CD4-positive, alpha-beta T cell treated with Interleukin-6 for 4 hours (primary cell): ENCODE measurements around the gene ZDHHC9.
A peak's percentile ranks its signal among the peaks of the same experiment; 100 is the strongest.

Source experiments
- DNase-seq: peaks from one replicate; pipeline ENCODE4 v3.0.0-alpha.2; 2020; ENCODE audit warnings: mixed read lengths

The ZDHHC9 gene

GRCh38 chrX:129761596-129761995 is 82.1 kb downstream of the ZDHHC9 start:
- no peak for DNase-seq

GRCh38 chrX:129760981-129761380 is 82.7 kb downstream of the ZDHHC9 start:
- DNase-seq, result no peak

- DNase-seq, result no peak
Measured at GRCh38 chrX:129760155-129760554, 83.5 kb downstream of the ZDHHC9 start.

- peak; percentile 69 for DNase-seq
Measured at GRCh38 chrX:129759576-129760061, 84.1 kb downstream of the ZDHHC9 start.

- DNase-seq, result peak; percentile 62
Measured at GRCh38 chrX:129755779-129756650, 87.7 kb downstream of the ZDHHC9 start.

GRCh38 chrX:129754056-129755024 is 89.3 kb downstream of the ZDHHC9 start:
- DNase-seq, result no peak
